Islet precursor cell (in vitro differentiated cells): ENCODE measurements around the gene EMP1.

ENCODE experiments used
- DNase-seq: peaks from one replicate; pipeline ENCODE4 v3.0.0-alpha.2; 2018

The EMP1 gene

DNA sequence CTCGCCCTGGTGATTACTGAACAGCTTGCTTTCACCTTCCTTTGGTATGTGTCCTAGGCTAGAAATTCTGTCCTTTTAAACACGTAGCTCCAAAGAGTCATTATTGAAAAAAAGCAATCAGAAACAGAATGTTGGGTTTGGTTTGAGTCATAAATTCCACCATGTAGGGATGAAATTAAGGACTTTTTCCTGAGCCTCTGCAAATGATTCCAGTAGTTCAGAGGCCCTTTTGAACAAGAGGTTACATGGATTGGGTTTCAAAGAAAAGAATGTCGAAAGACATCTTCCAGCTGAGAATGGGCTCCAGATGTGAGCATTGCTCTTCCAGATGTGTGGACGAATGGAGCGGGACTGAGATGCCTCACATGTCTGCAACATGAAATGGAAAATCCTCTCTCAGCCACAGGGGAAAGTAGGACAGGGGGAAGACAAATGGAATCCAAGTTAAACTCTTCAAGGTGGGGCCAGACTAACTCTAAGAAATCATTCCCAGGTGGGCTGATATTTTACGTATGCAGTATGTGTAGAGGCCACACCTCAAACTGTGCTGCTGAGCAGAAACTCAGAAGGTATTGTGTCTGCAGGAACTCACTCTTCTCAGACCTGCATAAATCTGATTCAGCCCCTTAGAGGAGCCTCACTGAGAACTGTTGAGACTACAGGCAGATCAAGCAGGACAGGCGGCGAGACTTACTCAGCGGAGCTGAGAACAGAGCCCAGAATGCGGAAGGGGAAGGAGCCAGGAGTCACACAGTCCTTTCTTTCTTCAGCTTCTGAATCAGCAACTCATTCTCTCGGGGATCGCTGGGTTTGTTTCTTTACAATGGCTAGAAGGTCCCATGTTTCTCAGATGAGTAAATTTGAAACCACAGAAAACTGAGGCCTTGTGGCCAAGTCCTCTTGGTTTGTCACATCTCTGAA, 23.3 kb upstream of the EMP1 start:
- peak; percentile 93 for DNase-seq

DNA sequence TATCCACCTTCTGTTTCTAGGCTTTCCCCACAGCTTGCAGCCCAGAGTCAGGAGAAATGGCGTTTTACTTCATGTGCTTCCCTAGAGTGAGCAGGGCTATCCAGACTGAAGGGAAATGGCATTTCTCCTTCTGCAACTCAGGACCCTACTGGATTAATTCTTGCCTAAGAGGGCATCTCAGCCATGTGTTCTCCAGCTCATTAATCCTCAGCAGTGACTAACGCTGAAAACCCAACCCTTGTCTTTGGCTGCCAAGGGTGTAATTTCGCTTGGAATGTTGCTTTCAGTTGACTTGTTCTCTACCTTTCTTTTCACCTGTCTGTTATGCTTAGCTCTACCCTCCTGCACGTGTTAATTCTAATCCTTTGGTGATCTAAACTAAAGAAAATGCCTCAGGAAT, 21.0 kb upstream of the EMP1 start:
- DNase-seq = peak; percentile 63

DNA sequence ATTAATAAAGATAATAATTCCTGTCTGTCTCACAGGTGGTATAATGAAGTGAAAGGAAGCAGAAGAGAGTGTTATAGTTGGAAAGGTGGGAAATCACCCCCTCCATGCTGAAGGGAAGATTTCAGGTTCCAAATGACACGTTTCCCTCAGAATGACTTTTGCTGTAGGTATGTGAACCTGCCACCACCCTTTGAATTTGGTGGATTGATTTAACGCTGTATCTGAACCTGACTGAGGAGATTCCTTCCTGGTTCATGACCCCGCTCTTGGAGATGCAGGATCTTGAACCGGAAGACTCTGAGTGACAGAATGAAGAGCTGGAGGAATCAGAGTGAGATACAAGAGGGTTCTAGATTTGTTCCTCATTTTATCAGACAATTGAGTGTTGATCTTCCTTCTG, 20.3 kb upstream of the EMP1 start:
- DNase-seq = peak; percentile 49

- no peak for DNase-seq
These were observed 19.2 kb upstream of the EMP1 start for GRCh38 chr12:13177373-13177772.

DNA sequence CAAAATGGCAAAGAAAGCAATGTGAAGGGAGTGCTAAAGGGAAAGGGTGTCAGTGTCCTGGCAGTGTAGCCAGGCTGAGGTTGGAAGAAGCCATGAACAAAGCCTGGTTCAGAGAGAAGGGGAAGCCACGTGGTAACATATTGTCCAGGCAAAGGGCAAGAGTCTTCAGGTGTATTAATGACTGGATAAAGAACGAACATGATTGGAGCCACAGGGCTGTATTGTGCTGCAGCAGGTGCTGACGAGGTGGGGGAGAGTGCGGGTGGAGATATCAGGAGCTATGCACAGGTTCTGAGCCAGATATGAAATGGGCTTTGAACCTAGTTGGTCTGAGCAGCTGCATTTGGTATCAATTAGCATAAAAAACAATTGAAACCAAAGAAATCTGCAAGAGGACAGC, 18.6 kb upstream of the EMP1 start:
- DNase-seq = peak; percentile 31

DNA sequence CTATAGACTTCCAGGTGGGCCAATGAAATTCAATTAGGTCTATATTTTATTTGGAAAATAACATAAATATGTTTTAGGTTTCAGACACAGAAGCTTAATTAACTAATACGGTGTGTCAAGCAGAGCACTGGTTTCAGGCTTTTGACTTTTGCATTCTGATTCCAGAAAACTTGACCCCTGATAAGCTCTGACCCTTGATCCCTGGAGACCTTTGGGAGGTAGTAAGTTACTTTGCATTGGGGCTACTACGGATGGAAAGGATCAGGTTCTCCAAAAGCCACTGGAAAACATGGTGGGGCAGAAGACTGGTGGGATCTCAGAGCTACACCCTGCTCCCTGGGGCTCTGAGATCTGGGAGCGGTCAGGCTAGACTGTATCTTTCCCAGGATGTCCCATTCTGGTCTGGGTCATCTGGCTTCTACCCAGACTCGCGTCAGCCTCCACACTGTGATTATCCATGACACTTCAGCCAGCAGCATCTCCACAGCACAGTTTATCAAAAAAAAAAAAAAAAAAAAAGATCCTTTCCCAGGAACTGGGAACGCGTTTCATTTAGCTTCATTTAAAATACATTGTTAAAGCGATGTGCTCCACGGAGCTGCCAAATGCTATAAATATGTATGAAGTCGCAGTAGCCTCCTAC, 17.8 kb upstream of the EMP1 start:
- DNase-seq = peak; percentile 46

GRCh38 chr12:13179211-13180074, 17.1 kb upstream of the EMP1 start:
- DNase-seq = peak; percentile 95

DNA sequence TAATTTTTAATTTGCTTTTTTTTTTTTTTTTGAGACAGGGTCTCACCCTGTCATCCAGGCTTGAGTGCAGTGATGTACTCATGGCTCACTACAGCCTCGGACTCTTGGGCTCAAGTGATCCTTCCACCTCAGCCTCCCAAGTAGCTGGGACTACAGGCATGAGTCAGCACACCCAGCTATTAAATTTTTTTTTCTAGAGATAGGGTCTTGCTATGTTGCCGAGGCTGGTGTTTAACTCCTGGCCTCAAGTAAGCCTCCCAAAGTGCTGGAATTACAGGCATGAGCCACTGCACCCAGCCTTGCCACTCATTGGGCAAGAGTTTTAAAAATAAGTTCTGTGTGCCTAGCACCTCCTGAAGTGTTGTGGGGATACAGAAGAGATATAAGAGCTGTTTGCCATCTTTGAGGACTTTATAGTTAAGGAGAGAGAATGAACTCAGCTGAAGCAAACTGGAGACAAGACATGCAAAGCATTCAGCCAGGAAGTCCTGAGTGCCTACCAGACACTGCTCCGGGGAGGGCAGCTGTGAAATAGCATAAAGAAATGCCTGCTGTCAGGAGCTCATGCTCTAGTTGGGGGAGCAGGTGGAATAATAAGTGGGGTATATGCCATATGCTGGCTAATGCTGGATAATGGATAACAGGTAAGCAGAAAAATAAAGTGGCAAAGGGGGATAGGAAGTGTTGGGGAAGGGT, 15.0 kb upstream of the EMP1 start:
- DNase-seq = peak; percentile 63

DNA sequence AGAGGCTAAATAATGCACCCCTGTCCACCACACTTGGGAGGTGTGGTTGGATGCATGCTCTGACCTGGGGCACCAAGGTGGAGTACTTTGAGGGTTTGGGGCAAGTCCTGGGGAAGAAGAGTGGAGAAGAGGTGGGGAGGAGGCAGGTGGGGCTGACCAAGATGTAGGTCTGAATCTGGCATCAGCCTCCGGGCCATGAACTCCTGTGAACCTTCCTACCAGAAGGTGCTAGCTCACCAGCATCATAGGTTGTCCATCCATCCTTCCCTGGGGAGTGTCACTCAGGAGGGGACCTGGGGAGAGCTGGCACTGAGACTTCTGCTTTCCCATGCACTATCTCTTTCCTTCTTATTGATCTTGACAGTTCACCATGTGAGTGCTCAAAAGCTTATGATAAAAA, 13.6 kb upstream of the EMP1 start:
- DNase-seq = peak; percentile 43

- DNase-seq = peak; percentile 43
These were observed 12.9 kb upstream of the EMP1 start for GRCh38 chr12:13183620-13184019.

DNA sequence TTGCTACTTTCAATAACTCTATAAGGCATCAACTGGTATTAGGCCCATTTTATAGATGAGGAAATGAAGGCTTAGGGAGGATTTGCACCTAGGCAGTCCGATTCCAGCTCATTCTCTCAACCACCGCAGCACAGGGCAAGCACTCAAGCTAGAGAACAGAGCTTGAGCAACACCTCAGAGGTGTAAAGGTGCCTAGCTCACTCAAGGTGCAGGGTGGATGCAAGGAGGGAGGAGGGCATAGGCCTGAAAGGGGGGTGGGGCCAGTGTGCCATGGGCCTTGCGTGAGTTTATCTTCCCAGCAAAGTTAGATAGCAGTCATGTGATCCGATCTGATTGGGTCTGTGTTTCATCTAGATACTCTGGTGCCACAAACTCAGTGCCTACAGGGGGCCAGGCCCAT, 10.2 kb upstream of the EMP1 start:
- DNase-seq = peak; percentile 45

DNA sequence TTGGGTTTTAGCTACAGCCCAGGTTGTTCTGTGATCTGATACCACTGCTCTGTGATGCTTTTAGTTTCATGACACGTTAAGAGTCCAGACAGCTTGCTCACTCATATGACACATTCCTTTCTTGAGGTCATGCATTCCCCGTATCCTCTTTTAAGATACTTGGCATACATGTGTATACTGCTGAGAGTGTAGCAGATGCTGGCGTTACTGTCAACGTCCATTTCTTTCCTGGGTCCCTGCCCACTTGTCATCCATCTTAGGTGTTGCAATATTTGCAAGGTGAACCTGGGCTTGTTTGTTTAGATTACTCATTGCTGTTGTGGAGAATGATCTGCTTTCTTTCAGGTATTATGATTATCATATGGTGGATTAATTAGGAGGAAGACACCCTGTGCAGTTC, 9.1 kb upstream of the EMP1 start:
- DNase-seq = peak; percentile 60

- peak; percentile 45 for DNase-seq
These were observed 7.3 kb upstream of the EMP1 start for GRCh38 chr12:13189264-13189663.

DNA sequence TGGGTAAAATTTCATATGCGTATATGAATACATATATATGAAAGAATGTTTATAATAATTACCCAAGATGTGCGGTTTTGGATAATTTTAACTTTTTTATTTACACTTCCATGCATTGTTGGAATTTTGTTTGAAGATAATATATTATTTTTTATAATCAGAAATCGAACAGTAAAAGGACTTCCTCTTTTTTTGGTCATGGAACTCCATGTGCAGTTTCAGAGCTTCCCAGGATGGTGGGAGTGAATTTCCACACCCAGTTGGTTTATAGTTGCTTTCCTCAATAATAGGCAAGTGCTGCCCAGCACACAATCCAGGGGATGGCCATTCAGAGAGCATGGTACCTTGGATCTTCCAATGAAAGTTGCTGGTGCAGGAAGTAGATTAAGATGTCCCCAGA, 6.3 kb upstream of the EMP1 start:
- DNase-seq = peak; percentile 5

DNA sequence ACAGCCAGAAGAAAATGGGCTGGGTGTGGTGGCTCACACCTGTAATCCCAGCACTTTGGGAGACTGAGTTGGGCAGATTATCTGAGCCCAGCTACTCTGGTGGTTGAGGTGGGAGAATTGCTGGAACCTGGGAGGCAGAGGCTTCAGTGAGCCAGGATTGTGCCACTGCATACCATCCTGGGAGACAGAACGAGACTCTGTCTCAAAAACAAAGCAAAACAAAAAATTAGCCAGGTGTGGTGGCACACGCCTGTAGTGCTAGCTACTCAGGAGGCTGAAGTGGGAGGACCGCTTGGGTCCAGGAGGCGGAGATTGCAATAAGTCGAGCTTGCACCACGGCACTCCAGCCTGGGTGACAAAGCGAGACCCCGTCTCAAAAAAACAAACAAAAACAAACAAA, 3.8 kb upstream of the EMP1 start:
- DNase-seq = peak; percentile 25

DNA sequence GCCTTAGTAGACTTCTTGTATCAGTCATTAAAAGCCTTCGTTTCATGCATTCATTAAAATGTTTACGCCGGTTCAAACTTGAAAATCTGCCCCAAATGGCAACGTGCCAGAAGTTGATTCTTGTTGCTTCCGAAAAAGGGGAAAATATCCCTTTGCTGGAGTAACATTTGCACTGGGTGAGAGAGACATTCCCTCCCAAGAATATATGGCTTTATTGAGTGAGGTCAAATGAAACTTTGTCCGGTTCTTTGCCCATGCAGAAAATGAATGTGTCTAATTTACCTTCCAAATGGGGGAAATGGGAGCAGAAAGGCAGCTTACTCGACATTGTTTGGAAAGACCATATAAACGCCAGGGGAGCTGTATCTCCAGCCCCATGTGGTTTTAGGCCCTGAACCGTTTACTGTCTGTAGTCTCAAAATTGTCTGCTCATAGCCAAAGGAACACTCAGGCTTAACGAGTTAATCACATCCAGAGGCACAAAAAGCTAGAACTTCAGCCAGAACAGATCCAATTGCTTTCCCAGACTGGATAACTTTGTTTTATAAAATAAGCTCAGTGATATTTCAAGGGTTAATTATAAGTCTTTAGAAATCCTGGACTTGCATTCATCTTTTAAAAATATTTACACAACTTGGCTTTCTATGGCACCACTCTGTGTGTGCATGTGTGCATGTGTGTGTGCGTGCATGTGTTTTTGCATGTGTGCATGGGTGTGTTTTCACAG, 2.9 kb upstream of the EMP1 start:
- peak; percentile 29 for DNase-seq

DNA sequence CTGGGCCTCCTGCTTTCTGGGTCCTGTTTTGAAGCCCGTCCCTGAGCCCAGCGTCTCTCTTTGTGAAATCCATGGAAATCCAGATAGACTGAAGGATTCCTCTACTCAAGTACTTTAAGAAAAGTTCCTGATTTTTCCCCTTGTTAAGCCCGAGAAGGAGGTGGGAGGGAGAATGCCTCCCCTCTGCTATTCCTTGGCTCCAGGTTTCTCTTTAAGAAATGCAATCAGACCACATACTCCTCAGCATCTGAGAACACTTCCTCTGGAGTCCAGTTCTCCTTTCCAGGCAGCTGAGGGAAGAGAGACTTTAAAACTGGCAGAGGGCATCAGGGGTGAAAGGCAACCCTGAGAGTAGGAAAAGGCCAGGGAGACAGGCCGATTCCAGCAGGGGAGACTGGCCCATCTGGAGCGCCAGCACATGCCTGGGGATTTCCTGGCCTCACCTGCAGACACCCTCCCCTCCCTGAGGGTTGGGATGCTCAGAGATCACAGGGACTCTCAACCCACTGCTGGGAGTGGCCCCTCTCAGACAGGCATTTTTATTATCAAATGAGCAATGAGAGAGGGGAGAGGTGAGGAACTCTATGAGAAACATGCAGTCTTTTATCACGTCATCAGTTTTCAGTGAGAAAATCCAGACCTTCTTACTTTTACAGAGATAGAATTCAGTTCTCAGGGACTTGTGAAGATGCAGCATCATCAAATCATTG, 2.0 kb upstream of the EMP1 start:
- DNase-seq = peak; percentile 93

DNA sequence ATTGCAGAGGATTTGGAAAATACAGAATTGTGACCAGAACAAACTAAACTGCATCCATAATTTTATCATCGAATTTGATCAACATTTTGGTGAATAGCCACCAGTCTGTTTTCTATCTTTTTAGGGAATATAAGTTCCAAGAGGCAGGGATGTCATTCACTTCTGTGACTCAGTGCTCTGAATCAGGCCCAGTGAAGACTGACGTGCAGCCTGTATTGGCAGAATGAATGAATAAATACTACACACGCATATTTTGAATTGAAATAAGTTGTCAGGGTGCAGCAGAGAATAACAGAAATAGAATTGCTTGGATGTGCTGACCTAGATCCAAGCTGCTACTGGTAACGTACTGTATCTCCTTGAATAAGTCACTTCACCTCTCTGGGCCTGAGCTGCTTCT, 1.3 kb upstream of the EMP1 start:
- no peak for DNase-seq

- no peak for DNase-seq
These were observed 769 bp upstream of the EMP1 start for GRCh38 chr12:13195785-13196129.

- no peak for DNase-seq
These were observed 506 bp downstream of the EMP1 start for GRCh38 chr12:13197032-13197431.

GRCh38 chr12:13197526-13198143, 1.1 kb downstream of the EMP1 start:
- DNase-seq = no peak
